Lower leg skin (tissue), 3 donors: ENCODE data around the gene UPK3BL2.
"Not testable (repeated sequence)": the region's sequence is repeated elsewhere in the genome, so short reads cannot be mapped to it uniquely, and the experiment has no call there.

ENCODE experiments used
- POLR2A ChIP-seq, 2 donors: fragments of 450-650 bp; IDR thresholded peaks; one replicate each; pipeline ENCODE4 v1.6.1; 2016 to 2017; ENCODE audit warnings: antibody characterized with exemption in 2 of 2, mild to moderate bottlenecking in 1 of 2, moderate library complexity in 1 of 2
- TF ChIP-seq, protein P1 (sequence below), 3 donors: fragments of 450-650 bp; IDR thresholded peaks; one replicate each; pipeline ENCODE4 v1.5.1; 2016; ENCODE audit warnings: antibody characterized with exemption in 3 of 3, mild to moderate bottlenecking in 3 of 3, moderate library complexity in 2 of 3

DNA sequence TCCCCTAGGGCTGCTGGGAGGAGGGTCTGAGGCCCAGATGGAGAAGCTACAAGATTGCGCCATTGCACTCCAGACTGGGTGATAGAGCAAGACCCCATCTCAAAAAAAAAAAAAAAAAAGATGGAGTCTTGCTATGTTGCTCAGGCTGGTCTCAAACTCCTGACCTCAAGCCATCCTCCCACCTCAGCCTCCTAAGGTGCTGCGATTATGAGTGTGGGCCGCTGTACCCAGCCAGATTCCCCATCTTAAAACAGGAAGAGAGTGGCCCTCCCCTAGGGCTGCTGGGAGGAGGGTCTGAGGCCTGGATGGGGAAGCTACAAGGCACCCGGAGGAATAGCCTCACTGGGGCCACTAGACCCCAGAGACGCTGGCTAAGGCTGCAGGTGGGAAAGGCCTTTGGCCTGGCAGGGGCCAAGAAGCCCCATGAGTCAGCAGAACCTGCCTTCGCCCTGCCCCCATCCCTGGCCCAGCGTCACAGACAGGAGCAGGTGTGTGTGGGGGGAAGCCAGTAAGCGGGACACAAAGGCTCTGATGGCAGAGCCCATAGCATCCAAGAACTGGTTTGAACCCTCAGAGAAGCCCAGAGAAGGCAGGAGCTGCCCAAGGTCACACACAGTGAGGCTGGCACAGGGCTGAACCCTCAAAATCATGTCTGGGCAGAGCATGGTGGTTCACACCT is 35.9 kb downstream of the UPK3BL2 start:
- TF ChIP-seq, protein P1, sequence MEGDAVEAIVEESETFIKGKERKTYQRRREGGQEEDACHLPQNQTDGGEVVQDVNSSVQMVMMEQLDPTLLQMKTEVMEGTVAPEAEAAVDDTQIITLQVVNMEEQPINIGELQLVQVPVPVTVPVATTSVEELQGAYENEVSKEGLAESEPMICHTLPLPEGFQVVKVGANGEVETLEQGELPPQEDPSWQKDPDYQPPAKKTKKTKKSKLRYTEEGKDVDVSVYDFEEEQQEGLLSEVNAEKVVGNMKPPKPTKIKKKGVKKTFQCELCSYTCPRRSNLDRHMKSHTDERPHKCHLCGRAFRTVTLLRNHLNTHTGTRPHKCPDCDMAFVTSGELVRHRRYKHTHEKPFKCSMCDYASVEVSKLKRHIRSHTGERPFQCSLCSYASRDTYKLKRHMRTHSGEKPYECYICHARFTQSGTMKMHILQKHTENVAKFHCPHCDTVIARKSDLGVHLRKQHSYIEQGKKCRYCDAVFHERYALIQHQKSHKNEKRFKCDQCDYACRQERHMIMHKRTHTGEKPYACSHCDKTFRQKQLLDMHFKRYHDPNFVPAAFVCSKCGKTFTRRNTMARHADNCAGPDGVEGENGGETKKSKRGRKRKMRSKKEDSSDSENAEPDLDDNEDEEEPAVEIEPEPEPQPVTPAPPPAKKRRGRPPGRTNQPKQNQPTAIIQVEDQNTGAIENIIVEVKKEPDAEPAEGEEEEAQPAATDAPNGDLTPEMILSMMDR (IDR thresholded peaks at IDR 0.05): not testable (repeated sequence)
- TF ChIP-seq POLR2A (IDR thresholded peaks at IDR 0.05): not testable (repeated sequence)
